Measurements from ENCODE around the gene ABCA13. TPM values are rescaled to one million over a fixed set of nuclear protein-coding genes. Genes with fewer than 3 reads are reported as not detected.

Gene ABCA13
- total RNA-seq, 1 experiment from 2014 or later, result 1.7 TPM

- no peak for DNase-seq (ENCODE audit: low read depth, low spot score)
- CTCF ChIA-PET, result no interaction called here
- in situ Hi-C loops (cut with HindIII; ENCODE audit: low pct_unique_long_range_greater_than_20kb, low sequenced_read_pairs), result no loop called here
These were observed 351.4 kb downstream of the ABCA13 start for GRCh38 chr7:48522692-48523091.

More at GRCh38 chr7:48522692-48523091, 351.4 kb downstream of the ABCA13 start:
- TF ChIP-seq POLR2AphosphoS5 (IDR thresholded peaks at IDR 0.05; ENCODE audit: low read depth, low read length) (no peak), TCF7L2 (IDR thresholded peaks at IDR 0.05; ENCODE audit: low read depth, low read length) (no peak), SIN3A (IDR thresholded peaks at IDR 0.05; ENCODE audit: borderline replicate concordance, insufficient read depth, low read depth, low read length) (no peak), CTCF (IDR thresholded peaks at IDR 0.05) (no peak), REST (IDR thresholded peaks at IDR 0.05; ENCODE audit: insufficient read depth in 1 of 2, low read depth in 2 of 2, low read length in 1 of 2) (no peak)
- POLR2A ChIA-PET, result no interaction called here
- no peak overlapping the region for H3K27ac ChIP-seq (ENCODE audit: low read length)
- no peaks in the 10 kb centered on the region for H3K27me3 ChIP-seq (ENCODE audit: control insufficient read depth, insufficient read depth, low read length)
- no peak for ATAC-seq
- H3K36me3 ChIP-seq (ENCODE audit: control insufficient read depth, insufficient read depth, low read length), result no peaks in the 10 kb centered on the region
- intact Hi-C loops (cut with micrococcal nuclease; ENCODE audit: unreplicated experiment), result loop anchor here (10.0 kb wide), 1 partner anchor 62 kb away; no protein-coding TSS in a partner anchor
- no TSS peak for BruUV-seq (replicated peaks)
- H3K4me3 ChIP-seq (ENCODE audit: low read depth in 2 of 2, low read length in 2 of 2), result no peak overlapping the region
- H3K4me1 ChIP-seq (ENCODE audit: control insufficient read depth, insufficient read depth, low read length), result no peaks in the 10 kb centered on the region
- H3K9me3 ChIP-seq (ENCODE audit: control insufficient read depth, insufficient read depth, low read depth, low read length), result no peaks in the 10 kb centered on the region

All from Panc1 (cell line).